ENCODE results near the gene IL16. TPM values are rescaled to one million over a fixed set of nuclear protein-coding genes. Genes with fewer than 3 reads are reported as not detected.

The IL16 gene
- total RNA-seq, 1 experiment from 2014 or later: 0.81 TPM

DNA sequence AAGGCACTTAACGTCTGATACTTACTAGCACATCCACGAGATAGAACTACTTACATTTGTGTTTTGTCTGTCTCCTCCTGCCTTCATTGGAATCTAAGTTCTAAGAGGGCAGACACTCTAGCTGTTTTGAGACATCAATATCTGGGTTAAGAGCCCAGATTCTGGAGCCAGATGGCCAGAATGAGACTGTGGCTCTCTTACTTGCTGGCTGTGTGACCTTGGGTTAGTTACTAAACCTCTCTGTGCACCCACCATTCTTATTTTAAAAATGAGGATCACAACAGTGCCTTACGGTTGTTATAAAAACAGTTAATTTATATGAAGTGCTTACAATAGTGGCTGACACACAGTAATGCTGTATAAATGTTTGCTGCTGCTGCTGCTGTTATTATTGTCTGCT lies 119.6 kb downstream of the IL16 start:
- Histone ChIP-seq H3K79me2 (ENCODE audit: insufficient read depth, low read length) (no peaks in the 10 kb centered on the region), H2AFZ (ENCODE audit: low read depth, low read length, poor library complexity, severe bottlenecking) (no peak overlapping the region), H3K4me3 (replicated peaks in 1 of 2; ENCODE audit: low read depth in 1 of 2, low read length in 2 of 2) (no peak overlapping the region), H3K27ac (ENCODE audit: low read depth, low read length) (no peak overlapping the region), H3K9me2 (ENCODE audit: insufficient read depth) (no peaks in the 10 kb centered on the region), H3K9me3 (ENCODE audit: control insufficient read depth in 1 of 2, insufficient read depth in 1 of 2, low read depth in 1 of 2, low read length in 2 of 2) (no peaks in the 10 kb centered on the region), H3K27me3 (ENCODE audit: insufficient read depth, low read length) (no peaks in the 10 kb centered on the region), H3K36me3 (ENCODE audit: control insufficient read depth in 1 of 2, insufficient read depth in 2 of 2, low read length in 2 of 2) (no peaks in the 10 kb centered on the region), H3K4me1 (ENCODE audit: control insufficient read depth in 1 of 2, insufficient read depth in 2 of 2, low read length in 2 of 2) (peaks cover 13 to 18% of the 10 kb centered on the region in 2 experiments), H3K4me2 (ENCODE audit: low read length) (no peak overlapping the region), H4K20me1 (ENCODE audit: insufficient read depth) (no peaks in the 10 kb centered on the region), H3K9ac (ENCODE audit: low read length) (no peak overlapping the region)
- no peak for ATAC-seq
- POLR2A ChIA-PET: no interaction called here
- no peak for DNase-seq (ENCODE audit: low read depth, low spot score)
- BruUV-seq (replicated peaks): no TSS peak
- RAD21 ChIA-PET (ENCODE audit: low non-redundant PET in 1 of 2, low total read pairs in 2 of 2, uncharacterized antibody in 2 of 2, unreplicated experiment in 2 of 2): no interaction called here
- intact Hi-C loops (cut with micrococcal nuclease): no loop called here
- TF ChIP-seq EGR1 (IDR thresholded peaks at IDR 0.05; ENCODE audit: low read depth): no peak
- no peak for TF ChIP-seq RAD21 (IDR thresholded peaks at IDR 0.05; ENCODE audit: low read depth)
- TF ChIP-seq, protein P1, sequence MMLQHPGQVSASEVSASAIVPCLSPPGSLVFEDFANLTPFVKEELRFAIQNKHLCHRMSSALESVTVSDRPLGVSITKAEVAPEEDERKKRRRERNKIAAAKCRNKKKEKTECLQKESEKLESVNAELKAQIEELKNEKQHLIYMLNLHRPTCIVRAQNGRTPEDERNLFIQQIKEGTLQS (IDR thresholded peaks at IDR 0.05): no peak
- TF ChIP-seq SRF (IDR thresholded peaks at IDR 0.05; ENCODE audit: low read depth): no peak
- no peak for TF ChIP-seq SP1 (IDR thresholded peaks at IDR 0.05; ENCODE audit: low read depth)
- TF ChIP-seq JUND (IDR thresholded peaks at IDR 0.05): no peak
- no peak for TF ChIP-seq ZFX (IDR thresholded peaks at IDR 0.05)
- TF ChIP-seq CEBPB (IDR thresholded peaks at IDR 0.05; ENCODE audit: low read depth): no peak
- TF ChIP-seq, protein P2, sequence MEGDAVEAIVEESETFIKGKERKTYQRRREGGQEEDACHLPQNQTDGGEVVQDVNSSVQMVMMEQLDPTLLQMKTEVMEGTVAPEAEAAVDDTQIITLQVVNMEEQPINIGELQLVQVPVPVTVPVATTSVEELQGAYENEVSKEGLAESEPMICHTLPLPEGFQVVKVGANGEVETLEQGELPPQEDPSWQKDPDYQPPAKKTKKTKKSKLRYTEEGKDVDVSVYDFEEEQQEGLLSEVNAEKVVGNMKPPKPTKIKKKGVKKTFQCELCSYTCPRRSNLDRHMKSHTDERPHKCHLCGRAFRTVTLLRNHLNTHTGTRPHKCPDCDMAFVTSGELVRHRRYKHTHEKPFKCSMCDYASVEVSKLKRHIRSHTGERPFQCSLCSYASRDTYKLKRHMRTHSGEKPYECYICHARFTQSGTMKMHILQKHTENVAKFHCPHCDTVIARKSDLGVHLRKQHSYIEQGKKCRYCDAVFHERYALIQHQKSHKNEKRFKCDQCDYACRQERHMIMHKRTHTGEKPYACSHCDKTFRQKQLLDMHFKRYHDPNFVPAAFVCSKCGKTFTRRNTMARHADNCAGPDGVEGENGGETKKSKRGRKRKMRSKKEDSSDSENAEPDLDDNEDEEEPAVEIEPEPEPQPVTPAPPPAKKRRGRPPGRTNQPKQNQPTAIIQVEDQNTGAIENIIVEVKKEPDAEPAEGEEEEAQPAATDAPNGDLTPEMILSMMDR (IDR thresholded peaks at IDR 0.05 in 2 of 3, conservative IDR thresholded peaks at IDR 0.05 in 1 of 3; ENCODE audit: borderline replicate concordance in 1 of 3, insufficient read depth in 1 of 3, low read depth in 2 of 3, low read length in 2 of 3): no peak
- no peak for TF ChIP-seq POLR2A (IDR thresholded peaks at IDR 0.05; ENCODE audit: borderline replicate concordance, extremely low read depth, insufficient read depth, insufficient read length)
- TF ChIP-seq, protein P3, sequence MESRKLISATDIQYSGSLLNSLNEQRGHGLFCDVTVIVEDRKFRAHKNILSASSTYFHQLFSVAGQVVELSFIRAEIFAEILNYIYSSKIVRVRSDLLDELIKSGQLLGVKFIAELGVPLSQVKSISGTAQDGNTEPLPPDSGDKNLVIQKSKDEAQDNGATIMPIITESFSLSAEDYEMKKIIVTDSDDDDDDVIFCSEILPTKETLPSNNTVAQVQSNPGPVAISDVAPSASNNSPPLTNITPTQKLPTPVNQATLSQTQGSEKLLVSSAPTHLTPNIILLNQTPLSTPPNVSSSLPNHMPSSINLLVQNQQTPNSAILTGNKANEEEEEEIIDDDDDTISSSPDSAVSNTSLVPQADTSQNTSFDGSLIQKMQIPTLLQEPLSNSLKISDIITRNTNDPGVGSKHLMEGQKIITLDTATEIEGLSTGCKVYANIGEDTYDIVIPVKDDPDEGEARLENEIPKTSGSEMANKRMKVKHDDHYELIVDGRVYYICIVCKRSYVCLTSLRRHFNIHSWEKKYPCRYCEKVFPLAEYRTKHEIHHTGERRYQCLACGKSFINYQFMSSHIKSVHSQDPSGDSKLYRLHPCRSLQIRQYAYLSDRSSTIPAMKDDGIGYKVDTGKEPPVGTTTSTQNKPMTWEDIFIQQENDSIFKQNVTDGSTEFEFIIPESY (IDR thresholded peaks at IDR 0.05; ENCODE audit: extremely low read depth, insufficient replicate concordance, low read length): no peak
- TF ChIP-seq SIN3A (IDR thresholded peaks at IDR 0.05; ENCODE audit: low read depth): no peak
- TF ChIP-seq ZNF274 (IDR thresholded peaks at IDR 0.05; ENCODE audit: low read depth, low read length): no peak
- TF ChIP-seq TCF7L2 (IDR thresholded peaks at IDR 0.05; ENCODE audit: borderline replicate concordance, extremely low read depth, insufficient read depth, insufficient read length): no peak
- TF ChIP-seq, protein P4, sequence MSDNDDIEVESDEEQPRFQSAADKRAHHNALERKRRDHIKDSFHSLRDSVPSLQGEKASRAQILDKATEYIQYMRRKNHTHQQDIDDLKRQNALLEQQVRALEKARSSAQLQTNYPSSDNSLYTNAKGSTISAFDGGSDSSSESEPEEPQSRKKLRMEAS (IDR thresholded peaks at IDR 0.05): no peak
- TF ChIP-seq POLR2AphosphoS5 (IDR thresholded peaks at IDR 0.05; ENCODE audit: low read depth, low read length): no peak
- TF ChIP-seq, protein P5, sequence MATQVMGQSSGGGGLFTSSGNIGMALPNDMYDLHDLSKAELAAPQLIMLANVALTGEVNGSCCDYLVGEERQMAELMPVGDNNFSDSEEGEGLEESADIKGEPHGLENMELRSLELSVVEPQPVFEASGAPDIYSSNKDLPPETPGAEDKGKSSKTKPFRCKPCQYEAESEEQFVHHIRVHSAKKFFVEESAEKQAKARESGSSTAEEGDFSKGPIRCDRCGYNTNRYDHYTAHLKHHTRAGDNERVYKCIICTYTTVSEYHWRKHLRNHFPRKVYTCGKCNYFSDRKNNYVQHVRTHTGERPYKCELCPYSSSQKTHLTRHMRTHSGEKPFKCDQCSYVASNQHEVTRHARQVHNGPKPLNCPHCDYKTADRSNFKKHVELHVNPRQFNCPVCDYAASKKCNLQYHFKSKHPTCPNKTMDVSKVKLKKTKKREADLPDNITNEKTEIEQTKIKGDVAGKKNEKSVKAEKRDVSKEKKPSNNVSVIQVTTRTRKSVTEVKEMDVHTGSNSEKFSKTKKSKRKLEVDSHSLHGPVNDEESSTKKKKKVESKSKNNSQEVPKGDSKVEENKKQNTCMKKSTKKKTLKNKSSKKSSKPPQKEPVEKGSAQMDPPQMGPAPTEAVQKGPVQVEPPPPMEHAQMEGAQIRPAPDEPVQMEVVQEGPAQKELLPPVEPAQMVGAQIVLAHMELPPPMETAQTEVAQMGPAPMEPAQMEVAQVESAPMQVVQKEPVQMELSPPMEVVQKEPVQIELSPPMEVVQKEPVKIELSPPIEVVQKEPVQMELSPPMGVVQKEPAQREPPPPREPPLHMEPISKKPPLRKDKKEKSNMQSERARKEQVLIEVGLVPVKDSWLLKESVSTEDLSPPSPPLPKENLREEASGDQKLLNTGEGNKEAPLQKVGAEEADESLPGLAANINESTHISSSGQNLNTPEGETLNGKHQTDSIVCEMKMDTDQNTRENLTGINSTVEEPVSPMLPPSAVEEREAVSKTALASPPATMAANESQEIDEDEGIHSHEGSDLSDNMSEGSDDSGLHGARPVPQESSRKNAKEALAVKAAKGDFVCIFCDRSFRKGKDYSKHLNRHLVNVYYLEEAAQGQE (IDR thresholded peaks at IDR 0.05; ENCODE audit: low read depth): no peak
- TF ChIP-seq EZH2phosphoT487 (IDR thresholded peaks at IDR 0.05; ENCODE audit: borderline replicate concordance): no peak
- CTCF ChIA-PET: no interaction called here

Data from HCT116 (cell line).